HUDEP-2 (cell line): ENCODE data around the gene NFATC3.

Experiments
- DNase-seq, 76 experiments: peaks; one replicate each; lab custom pipeline; 2025; ENCODE audit not compliant: unreplicated experiment in 76 of 76; lab: John Stamatoyannopoulos, UW

Gene NFATC3

DNA sequence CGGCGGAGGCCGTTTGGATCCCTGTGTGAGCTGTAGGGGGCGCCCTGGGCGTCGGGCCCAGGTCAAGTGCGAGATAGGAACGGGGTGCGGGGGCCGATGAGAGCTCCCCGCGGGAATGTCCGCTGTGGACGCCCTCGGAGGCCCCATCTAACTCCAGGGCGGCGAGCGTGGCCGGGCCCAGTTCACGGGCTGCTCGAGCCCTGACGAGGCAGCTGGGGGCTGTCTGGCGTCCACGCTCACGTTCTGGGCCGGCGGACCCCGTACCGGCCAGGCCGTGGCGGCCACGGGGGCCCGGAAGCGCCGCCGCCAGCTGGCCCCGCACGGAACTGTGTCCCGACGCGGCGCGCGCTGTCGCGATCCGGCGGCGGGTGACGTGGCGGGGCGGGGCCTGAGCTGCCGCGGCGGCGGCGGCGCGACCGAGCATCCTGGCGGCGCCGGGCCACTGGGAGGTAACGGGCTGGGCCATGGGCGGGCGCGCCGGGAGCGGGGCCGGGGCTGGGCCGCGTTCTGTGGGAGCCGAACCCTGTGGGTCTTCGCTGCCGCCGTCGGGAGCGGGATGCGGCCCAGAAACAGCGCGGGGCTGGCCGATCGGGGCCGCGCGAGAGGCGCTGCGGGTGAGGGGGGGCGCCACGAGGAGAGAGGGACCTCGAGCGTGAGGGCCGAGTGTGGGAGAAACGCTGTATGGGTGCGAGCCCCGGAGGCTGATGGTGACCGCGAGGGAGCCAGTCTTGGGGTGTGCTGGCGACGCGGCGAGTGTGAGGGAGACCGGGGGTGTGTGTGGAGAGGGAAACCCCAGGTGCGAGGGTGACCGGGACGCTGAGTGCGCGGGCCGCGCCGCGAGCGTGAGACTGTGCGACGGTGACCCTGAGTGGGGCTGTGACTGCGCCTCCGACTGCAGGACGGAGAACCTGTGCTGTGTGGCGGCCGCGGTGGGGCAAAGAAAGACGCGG lies 179.2 kb downstream of the NFATC3 start, which contains the start of gene SLC7A6:
Gene SLC7A6 (plus strand): TSS at position 399 of the 950 bp plus-strand sequence. CDS start 10,201 bp downstream, outside the sequence.
- DNase-seq, result peak in 74 of 76 experiments; percentile 18 to 86 (median 72)

DNA sequence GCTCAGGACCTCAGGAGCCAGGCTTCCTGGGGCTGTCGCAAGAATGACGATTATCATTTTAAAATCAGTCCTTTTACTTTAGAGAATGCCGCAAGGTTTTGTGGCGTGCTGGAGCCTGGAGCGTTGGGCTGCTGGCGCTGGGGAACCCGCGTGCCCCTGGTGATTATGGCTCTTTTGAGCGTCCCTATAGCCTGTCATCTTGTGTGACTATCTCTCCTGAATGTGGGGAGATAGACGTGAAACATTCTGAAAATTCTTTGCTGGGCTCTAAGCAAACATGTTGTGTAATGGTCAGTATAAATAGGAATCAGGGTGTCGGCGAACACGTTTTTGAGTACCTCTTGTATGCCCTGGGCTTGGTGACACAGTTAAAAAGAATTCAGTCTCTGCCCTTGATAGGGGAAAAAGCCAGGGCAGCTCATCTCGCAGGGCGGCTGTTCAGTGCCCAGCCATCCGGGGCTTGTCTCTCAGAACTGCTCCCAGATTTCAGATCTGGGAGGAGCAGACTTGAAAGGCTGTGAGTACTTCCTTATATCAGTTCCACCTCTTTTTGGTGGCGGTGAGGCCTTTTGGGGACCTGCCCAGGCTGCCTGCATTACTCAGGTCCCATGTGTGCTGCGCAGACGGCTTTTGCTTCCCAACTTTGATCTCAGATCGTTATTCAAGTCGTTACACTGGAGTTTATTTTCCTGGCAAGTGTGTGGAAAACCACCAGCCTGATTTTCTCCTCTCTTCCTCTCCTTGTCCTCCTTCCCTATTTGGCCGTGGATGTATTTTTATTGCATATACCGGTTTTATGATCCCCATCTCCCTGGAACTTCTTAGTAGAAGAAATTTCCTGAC lies 180.1 kb downstream of the NFATC3 start:
- DNase-seq, result peak in 67 of 76 experiments; percentile 8 to 74 (median 42)

DNA sequence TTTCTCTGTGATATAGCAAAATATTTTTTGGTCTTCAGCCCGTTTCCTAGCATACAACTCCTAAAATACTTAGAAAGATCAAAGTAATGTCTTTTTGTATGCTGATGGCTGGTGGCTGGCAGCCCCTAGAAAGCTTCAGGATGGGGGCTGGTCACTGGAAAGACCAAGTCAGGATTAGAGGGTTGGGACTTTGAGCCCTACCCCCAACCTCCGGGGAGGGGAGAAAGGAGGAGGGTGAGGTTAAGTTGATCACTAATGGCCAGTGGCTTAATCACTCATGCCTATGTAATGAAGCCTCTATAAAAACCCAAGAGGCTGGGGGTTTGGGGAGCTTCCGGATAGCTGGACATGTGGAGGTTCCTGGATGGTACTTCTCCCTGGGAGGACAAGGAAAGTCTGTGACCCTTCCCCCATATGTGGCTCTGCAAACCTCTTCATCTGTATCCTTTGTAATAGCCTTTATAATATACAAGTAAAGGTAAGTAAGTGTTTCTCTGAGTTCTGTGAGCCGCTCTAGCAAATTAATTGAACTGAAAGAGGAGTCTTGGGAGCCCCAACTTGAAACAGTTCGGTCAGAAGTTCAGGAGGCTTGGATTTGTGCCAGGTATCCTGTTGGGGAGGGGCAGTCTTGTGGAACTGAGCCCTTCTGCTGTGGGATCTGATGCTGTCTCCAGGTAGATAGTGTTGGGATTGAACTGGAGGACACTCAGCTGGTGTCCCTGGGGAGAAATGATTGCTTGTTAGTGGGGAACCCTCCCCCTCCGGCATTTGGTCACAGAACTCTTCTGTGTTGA lies 182.6 kb downstream of the NFATC3 start:
- no peak for DNase-seq

DNA sequence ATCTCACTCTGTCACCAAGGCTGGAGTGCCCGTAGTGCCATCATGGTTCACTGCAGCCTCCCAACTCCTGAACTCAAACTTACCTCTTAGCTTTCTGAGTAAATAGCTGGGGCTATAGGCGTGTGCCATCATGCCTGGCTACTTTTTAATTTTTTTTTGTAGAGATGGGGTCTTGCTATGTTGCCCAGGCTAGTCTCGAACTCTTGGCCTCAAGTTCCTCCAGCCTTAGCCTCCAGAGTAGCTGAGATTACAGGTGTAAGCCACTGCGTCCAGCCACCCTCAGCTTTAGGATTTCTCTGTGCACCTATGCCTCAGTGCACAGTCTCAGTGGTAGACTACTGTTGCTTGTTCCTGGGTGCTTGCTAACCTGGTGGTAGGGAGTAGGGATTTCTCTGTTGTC lies 184.6 kb downstream of the NFATC3 start:
- no peak for DNase-seq

DNA sequence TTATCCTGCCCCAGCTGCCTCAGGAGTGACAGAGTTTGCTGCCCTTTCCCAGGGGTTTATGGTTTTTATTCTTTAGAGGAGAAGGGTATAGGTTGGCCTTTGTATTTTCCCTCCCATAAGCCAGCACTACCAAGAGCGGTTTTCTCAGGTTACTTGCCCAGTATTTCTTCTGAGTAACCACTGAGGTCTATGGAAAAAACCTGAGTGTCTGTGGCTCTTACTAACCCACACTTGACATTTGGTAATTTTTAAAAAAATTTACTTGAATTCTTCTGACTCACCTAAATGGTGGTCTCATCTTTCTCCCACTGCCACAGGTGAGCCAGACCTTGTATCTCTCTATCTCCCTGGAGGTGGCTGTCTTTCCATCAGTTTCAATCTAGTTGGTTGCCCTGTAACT lies 185.2 kb downstream of the NFATC3 start:
- DNase-seq, result no peak

DNA sequence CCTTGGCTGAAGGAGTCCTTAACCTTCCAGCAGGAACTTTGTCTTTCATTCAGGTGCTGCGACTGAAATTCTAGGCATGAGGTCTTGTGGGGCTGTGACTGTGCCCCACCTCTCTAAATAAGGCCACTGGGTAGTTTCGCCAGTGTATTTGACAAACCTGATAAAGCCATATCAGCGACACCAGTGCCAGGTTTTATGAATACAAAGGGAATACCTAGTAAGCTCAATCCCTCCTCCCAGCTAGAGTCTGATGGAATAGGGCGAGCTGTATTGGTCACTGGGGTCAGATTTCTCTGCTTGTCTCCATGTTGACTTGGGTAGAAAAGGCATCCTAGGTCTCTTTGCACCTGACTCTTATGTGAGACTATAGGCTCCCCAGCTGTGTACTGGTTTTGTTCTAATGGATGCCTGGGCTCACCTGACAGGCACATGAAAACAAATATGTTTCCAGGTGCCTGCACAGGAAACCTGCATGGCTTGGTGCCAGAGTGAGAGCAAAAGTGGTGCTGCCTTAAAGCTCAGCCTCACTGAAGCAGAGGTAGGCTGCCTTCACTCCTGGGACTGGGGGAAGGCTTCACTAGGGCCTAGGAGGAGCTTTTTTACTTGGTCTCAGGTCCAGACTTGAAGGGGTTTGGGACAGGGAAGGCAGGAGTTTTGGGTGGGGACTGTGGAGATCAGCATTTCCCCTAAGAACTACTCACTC lies 187.5 kb downstream of the NFATC3 start:
- peak in 3 of 76 experiments; percentile 6 to 19 (median 8) for DNase-seq

DNA sequence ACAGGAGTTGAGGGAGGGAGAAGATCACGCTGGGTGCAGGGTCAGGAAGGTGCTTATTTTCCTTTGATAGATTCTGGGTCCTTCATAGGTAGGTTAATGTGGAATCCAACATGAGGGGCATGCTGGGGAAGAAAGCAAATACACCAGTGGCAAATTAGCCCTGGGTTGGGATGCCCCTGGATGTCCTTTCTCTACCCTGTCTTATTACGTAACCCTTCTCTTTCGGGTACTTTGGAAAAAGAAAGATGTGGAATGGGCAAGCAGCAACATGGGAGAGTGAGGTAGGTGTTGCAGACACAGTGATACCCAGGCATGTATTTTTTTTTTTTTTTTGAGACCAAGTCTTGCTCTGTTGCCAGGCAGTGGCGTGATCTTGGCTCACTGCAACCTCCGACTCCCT lies 188.3 kb downstream of the NFATC3 start:
- DNase-seq, result no peak

DNA sequence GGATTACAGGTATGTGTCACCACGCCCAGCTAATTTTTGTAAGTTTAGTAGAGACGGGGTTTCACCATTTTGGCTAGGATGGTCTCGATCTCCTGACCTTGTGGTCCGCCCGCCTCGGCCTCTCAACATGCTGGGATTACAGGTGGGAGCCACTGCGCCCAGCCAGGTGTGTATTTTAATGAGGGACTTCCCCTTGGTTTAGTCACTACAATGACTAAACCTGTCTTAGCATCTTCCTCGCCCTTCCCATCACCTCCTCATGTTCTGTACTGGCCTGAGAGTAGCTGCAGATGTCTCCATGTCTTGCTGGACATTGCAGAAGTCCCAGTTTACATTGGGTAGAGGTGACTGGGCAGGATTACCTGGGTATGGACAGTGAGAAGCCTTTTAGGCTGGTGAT lies 188.7 kb downstream of the NFATC3 start:
- DNase-seq, result no peak

- no peak for DNase-seq
Observed at GRCh38 chr16:68274441-68274840, 189.3 kb downstream of the NFATC3 start.

DNA sequence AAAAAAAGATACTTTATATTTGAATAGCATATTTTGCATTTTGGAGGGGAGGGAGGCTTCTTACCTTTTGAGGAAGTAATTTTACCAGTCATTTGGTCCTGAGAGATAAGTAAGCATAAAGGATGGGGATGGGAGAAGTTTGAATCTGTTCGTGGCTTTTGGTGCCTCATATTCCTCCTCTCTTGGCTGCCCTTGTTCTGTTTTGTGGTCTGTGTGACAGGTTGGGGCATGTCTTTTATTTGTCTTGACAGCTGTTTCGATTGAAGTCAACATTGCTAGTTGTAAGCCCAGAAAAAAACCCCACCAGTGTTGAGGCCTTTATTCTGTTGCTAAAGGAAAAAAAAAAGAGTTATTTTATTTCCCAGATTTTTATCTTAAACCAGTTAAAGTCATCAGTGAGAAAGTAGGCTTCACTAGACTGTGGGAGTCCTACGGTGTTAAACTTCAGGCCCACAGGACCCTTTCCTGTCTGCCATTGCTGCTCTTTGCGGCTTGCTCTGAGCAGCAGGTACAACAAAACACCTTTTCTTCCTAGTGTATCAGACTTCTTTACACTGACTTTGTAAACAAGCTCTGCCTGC lies 190.5 kb downstream of the NFATC3 start:
- no peak for DNase-seq

DNA sequence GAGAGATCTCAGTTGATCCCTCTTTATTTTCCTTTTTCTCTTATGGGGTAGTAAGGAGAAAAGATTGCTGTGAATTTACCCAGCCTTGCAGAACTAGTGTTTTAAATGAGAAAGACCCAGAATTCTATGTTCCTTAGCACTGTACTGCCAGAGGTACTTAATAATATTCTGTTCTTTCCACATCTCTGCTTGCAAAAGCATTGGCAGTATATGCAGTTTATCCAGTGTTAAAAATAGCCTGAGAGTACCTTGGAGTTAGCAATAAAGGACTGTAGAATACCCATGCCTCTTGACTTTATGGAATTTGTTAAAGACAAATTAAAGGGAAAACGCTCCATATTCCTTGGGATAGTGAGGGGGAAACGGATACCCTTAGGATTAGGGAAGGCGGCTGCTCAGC lies 191.1 kb downstream of the NFATC3 start:
- DNase-seq, result no peak
